ENCODE measurements around the gene ZBTB7B.
A peak's percentile ranks its signal among the peaks of the same experiment; 100 is the strongest.

Gene ZBTB7B

GRCh38 chr1:154970631-154971340 is 31.8 kb upstream of the ZBTB7B start, which contains the start of gene SHC1:
SHC1 (minus strand) TSS chr1:154970747; CDS start chr1:154970526, 221 bp downstream.
- TF ChIP-seq NFIC (IDR thresholded peaks at IDR 0.05) (0 out of 2 replicates have a peak, but pooled peaks have one; percentile 7), TEAD4 (IDR thresholded peaks at IDR 0.05) (no peak), EGR1 (IDR thresholded peaks at IDR 0.05) (no peak), ZBTB7A (IDR thresholded peaks at IDR 0.05; ENCODE audit: low read depth) (peak; percentile 96), TAF1 (IDR thresholded peaks at IDR 0.05; ENCODE audit: low read depth) (peak; percentile 17; the same call in 1 of the 2 replicates)

GRCh38 chr1:154971341-154971998 is 31.1 kb upstream of the ZBTB7B start:
- TF ChIP-seq TCF12 (IDR thresholded peaks at IDR 0.05; ENCODE audit: low read depth) (no peak), FOXM1 (IDR thresholded peaks at IDR 0.05; ENCODE audit: borderline replicate concordance, low read depth) (no peak), EGR1 (IDR thresholded peaks at IDR 0.05) (no peak), TEAD4 (IDR thresholded peaks at IDR 0.05) (no peak), NFIC (IDR thresholded peaks at IDR 0.05) (no peak), EP300 (IDR thresholded peaks at IDR 0.05; ENCODE audit: borderline replicate concordance) (no peak)

GRCh38 chr1:154972213-154972516 is 30.4 kb upstream of the ZBTB7B start:
- TF ChIP-seq EP300 (IDR thresholded peaks at IDR 0.05; ENCODE audit: borderline replicate concordance) (no peak), CEBPB (IDR thresholded peaks at IDR 0.05) (no peak), MAX (IDR thresholded peaks at IDR 0.05) (no peak), CREB1 (IDR thresholded peaks at IDR 0.05; ENCODE audit: low read depth) (no peak), FOXM1 (IDR thresholded peaks at IDR 0.05; ENCODE audit: borderline replicate concordance, low read depth) (no peak), TAF1 (IDR thresholded peaks at IDR 0.05; ENCODE audit: low read depth) (no peak), EGR1 (IDR thresholded peaks at IDR 0.05) (no peak), RAD21 (IDR thresholded peaks at IDR 0.05; ENCODE audit: low read depth) (no peak)
- TF ChIP-seq, protein P1, sequence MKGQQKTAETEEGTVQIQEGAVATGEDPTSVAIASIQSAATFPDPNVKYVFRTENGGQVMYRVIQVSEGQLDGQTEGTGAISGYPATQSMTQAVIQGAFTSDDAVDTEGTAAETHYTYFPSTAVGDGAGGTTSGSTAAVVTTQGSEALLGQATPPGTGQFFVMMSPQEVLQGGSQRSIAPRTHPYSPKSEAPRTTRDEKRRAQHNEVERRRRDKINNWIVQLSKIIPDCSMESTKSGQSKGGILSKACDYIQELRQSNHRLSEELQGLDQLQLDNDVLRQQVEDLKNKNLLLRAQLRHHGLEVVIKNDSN (IDR thresholded peaks at IDR 0.05): no peak

GRCh38 chr1:154972517-154973343 is 29.9 kb upstream of the ZBTB7B start:
- TF ChIP-seq ZBTB7A (IDR thresholded peaks at IDR 0.05; ENCODE audit: low read depth): no peak
- TF ChIP-seq CREB1 (IDR thresholded peaks at IDR 0.05; ENCODE audit: low read depth): no peak
- TF ChIP-seq TEAD4 (IDR thresholded peaks at IDR 0.05): peak; percentile 91
- TF ChIP-seq, protein P1 (IDR thresholded peaks at IDR 0.05): no peak
- TF ChIP-seq EP300 (IDR thresholded peaks at IDR 0.05; ENCODE audit: borderline replicate concordance): peak; percentile 81
- peak; percentile 96 for TF ChIP-seq MAX (IDR thresholded peaks at IDR 0.05)
- TF ChIP-seq NFIC (IDR thresholded peaks at IDR 0.05): no peak
- TF ChIP-seq TCF12 (IDR thresholded peaks at IDR 0.05; ENCODE audit: low read depth): peak; percentile 87
- TF ChIP-seq TAF1 (IDR thresholded peaks at IDR 0.05; ENCODE audit: low read depth): peak; percentile 53
- no peak for TF ChIP-seq FOXM1 (IDR thresholded peaks at IDR 0.05; ENCODE audit: borderline replicate concordance, low read depth)
- TF ChIP-seq, protein P2, sequence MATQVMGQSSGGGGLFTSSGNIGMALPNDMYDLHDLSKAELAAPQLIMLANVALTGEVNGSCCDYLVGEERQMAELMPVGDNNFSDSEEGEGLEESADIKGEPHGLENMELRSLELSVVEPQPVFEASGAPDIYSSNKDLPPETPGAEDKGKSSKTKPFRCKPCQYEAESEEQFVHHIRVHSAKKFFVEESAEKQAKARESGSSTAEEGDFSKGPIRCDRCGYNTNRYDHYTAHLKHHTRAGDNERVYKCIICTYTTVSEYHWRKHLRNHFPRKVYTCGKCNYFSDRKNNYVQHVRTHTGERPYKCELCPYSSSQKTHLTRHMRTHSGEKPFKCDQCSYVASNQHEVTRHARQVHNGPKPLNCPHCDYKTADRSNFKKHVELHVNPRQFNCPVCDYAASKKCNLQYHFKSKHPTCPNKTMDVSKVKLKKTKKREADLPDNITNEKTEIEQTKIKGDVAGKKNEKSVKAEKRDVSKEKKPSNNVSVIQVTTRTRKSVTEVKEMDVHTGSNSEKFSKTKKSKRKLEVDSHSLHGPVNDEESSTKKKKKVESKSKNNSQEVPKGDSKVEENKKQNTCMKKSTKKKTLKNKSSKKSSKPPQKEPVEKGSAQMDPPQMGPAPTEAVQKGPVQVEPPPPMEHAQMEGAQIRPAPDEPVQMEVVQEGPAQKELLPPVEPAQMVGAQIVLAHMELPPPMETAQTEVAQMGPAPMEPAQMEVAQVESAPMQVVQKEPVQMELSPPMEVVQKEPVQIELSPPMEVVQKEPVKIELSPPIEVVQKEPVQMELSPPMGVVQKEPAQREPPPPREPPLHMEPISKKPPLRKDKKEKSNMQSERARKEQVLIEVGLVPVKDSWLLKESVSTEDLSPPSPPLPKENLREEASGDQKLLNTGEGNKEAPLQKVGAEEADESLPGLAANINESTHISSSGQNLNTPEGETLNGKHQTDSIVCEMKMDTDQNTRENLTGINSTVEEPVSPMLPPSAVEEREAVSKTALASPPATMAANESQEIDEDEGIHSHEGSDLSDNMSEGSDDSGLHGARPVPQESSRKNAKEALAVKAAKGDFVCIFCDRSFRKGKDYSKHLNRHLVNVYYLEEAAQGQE (IDR thresholded peaks at IDR 0.05; ENCODE audit: low read depth): no peak
- TF ChIP-seq RAD21 (IDR thresholded peaks at IDR 0.05; ENCODE audit: low read depth): peak; percentile 1; the same call in 1 of the 2 replicates
- TF ChIP-seq CEBPB (IDR thresholded peaks at IDR 0.05): peak; percentile 82
- TF ChIP-seq YY1 (IDR thresholded peaks at IDR 0.05; ENCODE audit: low read depth): peak; percentile 68
- TF ChIP-seq EGR1 (IDR thresholded peaks at IDR 0.05): no peak

- no peak for TF ChIP-seq EGR1 (IDR thresholded peaks at IDR 0.05)
These were observed 29.1 kb upstream of the ZBTB7B start for GRCh38 chr1:154973344-154974101.

DNA sequence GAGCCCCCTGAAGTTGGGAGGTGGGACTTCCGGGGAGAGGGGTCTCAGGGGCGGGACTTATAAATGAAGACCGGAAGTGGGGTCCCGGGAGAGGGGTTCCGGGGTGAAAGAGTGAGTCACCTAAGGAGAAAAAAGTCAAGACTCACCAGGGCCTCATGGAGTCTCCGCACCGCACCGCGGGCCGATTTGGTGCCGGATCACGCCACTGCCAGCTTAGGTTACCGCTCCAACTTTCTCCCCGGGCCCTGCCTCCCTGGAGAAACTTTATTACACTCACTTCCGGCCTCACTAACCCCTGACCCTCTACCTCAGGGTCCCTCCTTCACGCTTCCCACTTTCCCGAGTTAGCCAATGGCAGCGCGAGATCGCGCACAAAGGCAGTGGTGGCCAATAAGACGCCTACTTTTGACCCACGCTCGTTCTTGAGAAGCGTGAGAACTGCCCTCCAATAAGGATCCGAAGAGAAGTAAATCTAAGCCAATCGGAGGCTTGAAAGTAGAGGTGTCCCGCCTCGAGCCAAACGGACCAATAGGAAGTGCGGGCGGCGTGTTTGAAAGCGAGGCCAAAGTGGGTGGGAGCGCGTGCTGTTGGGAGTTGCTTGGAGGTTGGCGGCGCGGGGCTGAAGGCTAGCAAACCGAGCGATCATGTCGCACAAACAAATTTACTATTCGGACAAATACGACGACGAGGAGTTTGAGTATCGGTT is 28.3 kb upstream of the ZBTB7B start, which contains the start of gene CKS1B:
Gene CKS1B (plus strand): TSS at position 580 of the 706 bp plus-strand sequence. CDS start 65 bp downstream, at position 645.
- TF ChIP-seq EGR1 (IDR thresholded peaks at IDR 0.05) (no peak), TEAD4 (IDR thresholded peaks at IDR 0.05) (no peak), TAF1 (IDR thresholded peaks at IDR 0.05; ENCODE audit: low read depth) (peak; percentile 72), YY1 (IDR thresholded peaks at IDR 0.05; ENCODE audit: low read depth) (no peak), ZBTB7A (IDR thresholded peaks at IDR 0.05; ENCODE audit: low read depth) (peak; percentile 99), CEBPB (IDR thresholded peaks at IDR 0.05) (no peak), FOXM1 (IDR thresholded peaks at IDR 0.05; ENCODE audit: borderline replicate concordance, low read depth) (no peak; the same call in none of the 2 replicates), NFIC (IDR thresholded peaks at IDR 0.05) (peak; percentile 35; the same call in 1 of the 2 replicates), MAX (IDR thresholded peaks at IDR 0.05) (peak; percentile 97), RAD21 (IDR thresholded peaks at IDR 0.05; ENCODE audit: low read depth) (no peak), EP300 (IDR thresholded peaks at IDR 0.05; ENCODE audit: borderline replicate concordance) (no peak), TCF12 (IDR thresholded peaks at IDR 0.05; ENCODE audit: low read depth) (no peak; the same call in 1 of the 2 replicates), CREB1 (IDR thresholded peaks at IDR 0.05; ENCODE audit: low read depth) (peak; percentile 54; the same call in 1 of the 2 replicates)
- TF ChIP-seq, protein P1 (IDR thresholded peaks at IDR 0.05): no peak
- TF ChIP-seq, protein P2 (IDR thresholded peaks at IDR 0.05; ENCODE audit: low read depth): no peak

Measured in Ishikawa (cell line).